ENCODE results near the gene B4GALT1.

GRCh38 chr9:33112094-33112493 is 55.0 kb downstream of the B4GALT1 start:
- TF ChIP-seq ZNF274 (IDR thresholded peaks at IDR 0.05; ENCODE audit: low read depth, low read length) (no peak), POLR2A (IDR thresholded peaks at IDR 0.05; ENCODE audit: borderline replicate concordance, extremely low read depth, insufficient read depth, insufficient read length) (no peak), CTCF (IDR thresholded peaks at IDR 0.05 in 2 of 3, conservative IDR thresholded peaks at IDR 0.05 in 1 of 3; ENCODE audit: borderline replicate concordance in 1 of 3, insufficient read depth in 1 of 3, low read depth in 2 of 3, low read length in 2 of 3) (no peak), MAX (IDR thresholded peaks at IDR 0.05) (no peak), EZH2 (IDR thresholded peaks at IDR 0.05) (no peak), CEBPB (IDR thresholded peaks at IDR 0.05; ENCODE audit: low read depth) (no peak), YY1 (IDR thresholded peaks at IDR 0.05; ENCODE audit: extremely low read depth, insufficient replicate concordance, low read depth, low read length) (no peak), EGR1 (IDR thresholded peaks at IDR 0.05; ENCODE audit: low read depth) (no peak)

Data from HCT116 (cell line).